ENCODE results near the gene CDK11B. TPM values are rescaled to one million over a fixed set of nuclear protein-coding genes. Genes with fewer than 3 reads are reported as not detected.
A peak's percentile ranks its signal among the peaks of the same experiment; 100 is the strongest.

Gene CDK11B
- total and polyA plus RNA-seq, 2 experiments from 2014 or later = 22.4 to 76.7 TPM

- H3K4me2 ChIP-seq = peak overlapping the region; percentile 77
Observed at GRCh38 chr1:1627829-1628753, 30.7 kb downstream of the CDK11B start.

More at GRCh38 chr1:1627829-1628753, 30.7 kb downstream of the CDK11B start:
- Histone ChIP-seq H3K27ac (ENCODE audit: low read depth) (no peak overlapping the region), H2AFZ (no peak overlapping the region), H3K27me3 (ENCODE audit: insufficient read depth) (peaks cover 19% of the 10 kb centered on the region), H3F3A (replicated peaks; ENCODE audit: low read depth) (0 out of 2 replicates have a peak, but pooled peaks cover 3% of the 10 kb centered on the region), H3K79me2 (replicated peaks; ENCODE audit: insufficient read depth) (no peaks in the 10 kb centered on the region), H3K36me3 (ENCODE audit: insufficient read depth) (no peaks in the 10 kb centered on the region), H3K4me3 (peak overlapping the region; percentile 66), H4K20me1 (replicated peaks; ENCODE audit: insufficient read depth) (no peaks in the 10 kb centered on the region), H3K4me1 (ENCODE audit: insufficient read depth) (no peaks in the 10 kb centered on the region), H3K9me2 (ENCODE audit: insufficient read depth) (no peaks in the 10 kb centered on the region)
- Mint-ChIP-seq H3K27me3 (ENCODE audit: insufficient read depth, low read depth, poor library complexity) (peaks cover 18% of the 10 kb centered on the region), H3K36me3 (ENCODE audit: low read depth) (no peaks in the 10 kb centered on the region), H3K9me3 (no peaks in the 10 kb centered on the region; the same call in 2 of the 3 replicates), H3K4me1 (no peaks in the 10 kb centered on the region), H3K4me3 (peak overlapping the region; percentile 56), H3K27ac (no peak overlapping the region)
- peak; percentile 49; the same call in 1 of the 2 replicates for TF ChIP-seq CREB1 (CRISPR knock-in tag; IDR thresholded peaks at IDR 0.05; ENCODE audit: low read depth)
- peak; percentile 39 for TF ChIP-seq REST (IDR thresholded peaks at IDR 0.05; ENCODE audit: unreplicated experiment)
- TF ChIP-seq POLR2AphosphoS5 (IDR thresholded peaks at IDR 0.05; ENCODE audit: low read depth) = no peak
- 0 out of 4 replicates have a peak, but pooled peaks have one; percentile 10 to 26 for TF ChIP-seq CTCF (conservative IDR thresholded peaks at IDR 0.05; ENCODE audit: low read depth in 2 of 2)
- DNase-seq (ENCODE audit: low spot score) (peak; percentile 33), ATAC-seq (no peak)
